CD4-positive, alpha-beta T cell treated with Interleukin-2 at 100 ng/mL for 4 hours (primary cell): Measurements from ENCODE around the gene SIRT7.

Experiments
- DNase-seq: peaks from one replicate; pipeline ENCODE4 v3.0.0-alpha.2; 2020; ENCODE audit warnings: low spot score

The SIRT7 gene

GRCh38 chr17:81931557-81932332 is 13.8 kb upstream of the SIRT7 start:
- no peak for DNase-seq

- no peak for DNase-seq
These were observed 13.2 kb upstream of the SIRT7 start for GRCh38 chr17:81931189-81931556.

GRCh38 chr17:81930142-81931125 is 12.5 kb upstream of the SIRT7 start:
- DNase-seq: no peak

- DNase-seq: no peak
These were observed 11.5 kb upstream of the SIRT7 start for GRCh38 chr17:81929253-81930141.

- no peak for DNase-seq
These were observed 10.7 kb upstream of the SIRT7 start for GRCh38 chr17:81928544-81929252.

DNA sequence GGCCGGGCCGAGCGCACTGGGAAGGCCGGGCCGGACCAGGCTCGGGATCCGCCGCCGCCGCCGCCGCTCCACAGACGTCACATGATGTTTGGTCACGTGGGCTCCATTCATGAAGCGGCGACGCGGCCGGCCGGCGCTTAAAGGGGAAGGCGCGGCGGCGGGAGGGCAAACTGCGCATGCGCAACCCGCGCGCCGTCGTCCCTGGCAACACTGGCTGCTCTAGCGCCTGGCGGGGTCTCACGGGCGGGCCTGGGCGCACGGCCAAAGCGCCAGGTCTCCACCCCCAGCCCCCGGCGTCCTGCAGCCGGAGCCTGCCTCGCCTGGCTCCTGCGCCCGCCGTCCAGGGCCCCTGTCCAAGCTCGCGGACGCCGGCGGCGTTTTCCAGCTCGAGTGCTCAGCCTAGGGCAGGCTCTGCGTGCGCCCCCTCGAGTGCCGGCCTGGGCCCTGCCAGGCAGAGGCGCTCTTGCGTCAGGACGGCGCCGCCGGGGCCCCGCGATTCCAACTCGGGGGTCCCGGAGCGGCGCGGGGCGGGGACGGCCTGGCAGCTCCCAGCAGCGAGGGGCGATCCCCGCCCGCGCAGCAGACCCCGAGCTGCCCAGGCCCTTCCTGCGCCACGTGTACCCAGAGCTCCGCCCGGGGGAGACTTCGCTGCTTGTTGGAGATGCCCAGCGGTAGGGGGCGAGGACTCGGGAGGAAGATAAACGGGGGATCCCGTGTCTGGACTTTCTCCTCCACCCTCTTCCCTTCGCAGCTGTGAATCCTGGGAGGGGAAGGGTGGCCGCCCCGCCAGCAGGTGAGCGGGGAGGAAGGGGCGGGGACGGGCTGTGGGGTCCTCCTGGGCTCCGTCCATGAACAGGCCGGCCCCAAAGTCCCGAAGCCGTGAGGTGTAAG is 9.9 kb upstream of the SIRT7 start, which contains the start of gene MAFG:
Gene MAFG (minus strand): TSS at position 83 of the 891 bp plus-strand sequence. CDS start 4,550 bp downstream, outside the sequence.
- peak; percentile 89 for DNase-seq

DNA sequence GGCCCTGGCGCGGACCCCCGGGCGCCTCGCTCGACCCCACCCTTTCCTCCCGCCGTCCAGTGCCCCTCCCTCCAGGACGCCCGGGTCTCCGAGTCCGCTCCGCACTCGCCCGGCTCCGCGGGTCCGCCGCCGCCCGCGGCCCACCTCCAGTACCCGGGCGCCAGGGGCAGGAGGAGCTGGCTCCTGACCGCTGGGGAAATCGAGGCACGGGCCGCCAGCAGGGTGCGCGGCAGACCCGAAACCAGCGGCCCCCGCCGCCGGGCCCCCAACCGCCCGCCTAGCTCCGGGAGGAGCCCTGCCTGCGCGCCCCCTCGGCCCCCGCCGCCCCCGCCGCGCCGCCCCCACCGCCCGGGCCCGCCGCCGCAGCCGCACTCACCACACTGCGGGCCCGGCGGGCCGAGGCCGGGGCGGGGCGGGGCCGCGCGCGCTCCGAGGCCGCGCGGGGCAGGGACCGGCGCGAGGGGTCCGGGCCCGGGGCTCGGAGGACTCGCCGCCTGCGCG is 9.2 kb upstream of the SIRT7 start:
- DNase-seq: no peak

GRCh38 chr17:81926451-81927151 is 8.6 kb upstream of the SIRT7 start:
- DNase-seq: peak; percentile 50

- DNase-seq: no peak
These were observed 8.0 kb upstream of the SIRT7 start for GRCh38 chr17:81925860-81926450.

GRCh38 chr17:81924557-81925532 is 6.9 kb upstream of the SIRT7 start:
- DNase-seq: peak; percentile 21

GRCh38 chr17:81923302-81924260 is 5.6 kb upstream of the SIRT7 start:
- DNase-seq: no peak

GRCh38 chr17:81922566-81923301 is 4.8 kb upstream of the SIRT7 start:
- no peak for DNase-seq

- DNase-seq: no peak
These were observed 4.1 kb upstream of the SIRT7 start for GRCh38 chr17:81921996-81922565.

GRCh38 chr17:81921537-81921862 is 3.5 kb upstream of the SIRT7 start:
- no peak for DNase-seq
